ENCODE results near the gene RFTN1. TPM values are rescaled to one million over a fixed set of nuclear protein-coding genes. Genes with fewer than 3 reads are reported as not detected.

RFTN1 gene
- total RNA-seq, 1 donor from 2014 or later: 53.4 TPM

DNA sequence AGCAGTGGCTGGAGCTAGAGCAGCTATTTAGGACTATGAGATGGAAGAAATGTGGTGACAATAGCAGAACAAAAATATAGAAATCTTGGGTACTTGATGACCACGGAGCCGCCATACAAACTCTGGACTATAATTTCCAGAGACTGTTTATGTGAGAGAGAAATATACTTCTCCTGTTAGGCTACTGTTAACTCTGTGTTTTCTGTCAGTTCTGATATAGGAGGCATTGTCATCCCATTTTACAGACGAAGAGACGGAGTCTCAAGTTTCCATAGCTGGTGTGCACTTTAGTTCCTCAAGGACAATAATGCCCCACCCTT lies 22.8 kb upstream of the RFTN1 start:
- Mint-ChIP-seq H3K4me1 (ENCODE audit: low read depth) (peaks cover 11% of the 10 kb centered on the region), H3K4me3 (ENCODE audit: unreplicated experiment) (peak overlapping the region; percentile 73), H3K9me3 (ENCODE audit: low read depth) (peaks cover 3% of the 10 kb centered on the region), H3K27me3 (ENCODE audit: low read depth) (peaks cover 11% of the 10 kb centered on the region), H3K27ac (ENCODE audit: unreplicated experiment) (peak overlapping the region; percentile 82), H3K36me3 (ENCODE audit: low read depth) (no peaks in the 10 kb centered on the region)
- TF ChIP-seq, protein P1, sequence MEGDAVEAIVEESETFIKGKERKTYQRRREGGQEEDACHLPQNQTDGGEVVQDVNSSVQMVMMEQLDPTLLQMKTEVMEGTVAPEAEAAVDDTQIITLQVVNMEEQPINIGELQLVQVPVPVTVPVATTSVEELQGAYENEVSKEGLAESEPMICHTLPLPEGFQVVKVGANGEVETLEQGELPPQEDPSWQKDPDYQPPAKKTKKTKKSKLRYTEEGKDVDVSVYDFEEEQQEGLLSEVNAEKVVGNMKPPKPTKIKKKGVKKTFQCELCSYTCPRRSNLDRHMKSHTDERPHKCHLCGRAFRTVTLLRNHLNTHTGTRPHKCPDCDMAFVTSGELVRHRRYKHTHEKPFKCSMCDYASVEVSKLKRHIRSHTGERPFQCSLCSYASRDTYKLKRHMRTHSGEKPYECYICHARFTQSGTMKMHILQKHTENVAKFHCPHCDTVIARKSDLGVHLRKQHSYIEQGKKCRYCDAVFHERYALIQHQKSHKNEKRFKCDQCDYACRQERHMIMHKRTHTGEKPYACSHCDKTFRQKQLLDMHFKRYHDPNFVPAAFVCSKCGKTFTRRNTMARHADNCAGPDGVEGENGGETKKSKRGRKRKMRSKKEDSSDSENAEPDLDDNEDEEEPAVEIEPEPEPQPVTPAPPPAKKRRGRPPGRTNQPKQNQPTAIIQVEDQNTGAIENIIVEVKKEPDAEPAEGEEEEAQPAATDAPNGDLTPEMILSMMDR (IDR thresholded peaks at IDR 0.05): no peak
- no peak for DNase-seq (ENCODE audit: low spot score)

DNA sequence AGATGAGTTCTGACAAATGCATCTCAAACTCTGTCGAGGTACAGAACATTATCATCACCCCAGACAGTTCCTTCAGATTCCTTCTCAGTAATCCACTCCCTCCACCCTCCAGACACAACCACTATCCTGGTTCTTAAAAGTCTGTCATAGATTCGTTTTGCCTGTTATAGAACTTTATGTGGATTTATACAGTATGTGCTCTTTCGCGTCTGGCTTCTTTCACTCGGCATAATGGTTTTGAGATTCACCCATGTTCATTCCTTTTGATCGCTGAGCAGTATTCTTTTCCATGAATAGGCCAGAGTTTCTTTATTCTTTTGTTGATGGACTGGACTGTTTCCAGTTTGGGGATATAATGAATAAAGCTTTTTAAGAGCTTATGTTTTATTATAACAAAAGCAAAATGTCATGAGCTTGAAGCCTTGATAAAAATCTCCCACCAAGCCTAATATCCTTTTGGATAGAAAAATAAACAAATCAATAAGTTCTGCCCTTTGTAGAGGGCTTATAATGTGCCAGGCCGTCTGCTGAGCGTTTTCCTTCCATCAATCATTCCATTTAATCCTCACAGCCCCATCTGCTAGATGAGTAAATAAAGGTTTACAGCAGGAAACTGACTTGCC lies 21.3 kb upstream of the RFTN1 start:
- H3K27ac Mint-ChIP-seq (ENCODE audit: unreplicated experiment): no peak overlapping the region
- no peak overlapping the region for H3K4me3 Mint-ChIP-seq (ENCODE audit: unreplicated experiment)
- H3K4me1 Mint-ChIP-seq (ENCODE audit: low read depth): peaks cover 11% of the 10 kb centered on the region
- peaks cover 7% of the 10 kb centered on the region for H3K27me3 Mint-ChIP-seq (ENCODE audit: low read depth)
- H3K9me3 Mint-ChIP-seq (ENCODE audit: low read depth): peaks cover 3% of the 10 kb centered on the region
- no peaks in the 10 kb centered on the region for H3K36me3 Mint-ChIP-seq (ENCODE audit: low read depth)
- TF ChIP-seq, protein P1 (IDR thresholded peaks at IDR 0.05): no peak
- no peak for DNase-seq (ENCODE audit: low spot score)

DNA sequence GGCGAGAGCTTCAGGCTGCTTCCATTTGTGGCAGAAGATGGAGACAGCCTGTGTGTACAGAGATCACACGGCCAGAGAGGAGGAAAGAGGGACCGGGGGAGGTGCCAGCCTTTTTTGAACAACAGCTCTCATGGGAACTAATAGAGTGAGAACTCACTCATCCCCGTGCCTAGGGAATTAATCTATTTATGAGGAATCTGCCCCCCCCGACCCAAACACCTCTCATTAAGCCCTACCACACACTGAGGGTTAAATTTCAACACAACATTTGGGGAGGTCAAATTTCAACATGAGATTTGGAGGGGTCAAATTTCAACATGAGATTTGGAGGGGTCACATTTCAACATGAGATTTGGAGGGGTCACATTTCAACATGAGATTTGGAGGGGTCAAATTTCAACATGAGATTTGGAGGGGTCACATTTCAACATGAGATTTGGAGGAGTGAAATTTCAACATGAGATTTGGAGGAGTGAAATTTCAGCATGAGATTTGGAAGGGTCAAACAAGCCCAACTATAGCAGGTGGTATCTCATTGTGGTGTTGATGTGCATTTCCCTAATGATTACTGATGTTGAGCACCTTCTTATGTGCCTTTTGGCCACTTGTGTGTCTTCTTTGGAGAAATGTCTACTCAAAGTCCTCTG lies 20.6 kb upstream of the RFTN1 start:
- no peaks in the 10 kb centered on the region for H3K36me3 Mint-ChIP-seq (ENCODE audit: low read depth)
- H3K27me3 Mint-ChIP-seq (ENCODE audit: low read depth): peaks cover 7% of the 10 kb centered on the region
- H3K4me3 Mint-ChIP-seq (ENCODE audit: unreplicated experiment): no peak overlapping the region
- no peak for DNase-seq (ENCODE audit: low spot score)
- TF ChIP-seq, protein P1 (IDR thresholded peaks at IDR 0.05): no peak
- peaks cover 3% of the 10 kb centered on the region for H3K9me3 Mint-ChIP-seq (ENCODE audit: low read depth)
- peaks cover 12% of the 10 kb centered on the region for H3K4me1 Mint-ChIP-seq (ENCODE audit: low read depth)
- H3K27ac Mint-ChIP-seq (ENCODE audit: unreplicated experiment): no peak overlapping the region

DNA sequence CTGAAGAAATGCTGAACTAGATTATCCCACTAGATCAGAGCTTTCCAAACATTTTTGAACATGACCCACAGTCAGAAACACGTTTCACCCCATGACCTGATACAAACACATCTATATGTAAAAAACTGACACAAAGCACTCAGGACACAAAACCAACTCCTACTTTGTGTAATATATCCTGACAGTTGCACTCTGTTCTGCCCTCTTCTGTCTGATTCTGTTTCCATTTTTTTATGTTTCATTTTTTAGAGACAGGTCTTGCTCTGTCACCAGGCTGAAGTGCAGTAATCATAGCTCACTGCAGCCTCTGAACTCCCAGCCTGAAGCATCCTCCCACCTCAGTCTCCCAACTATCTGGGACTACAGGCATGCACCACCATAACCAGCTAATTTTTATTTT lies 15.8 kb upstream of the RFTN1 start:
- no peak for DNase-seq (ENCODE audit: low spot score)
- H3K4me3 Mint-ChIP-seq (ENCODE audit: unreplicated experiment): no peak overlapping the region

DNA sequence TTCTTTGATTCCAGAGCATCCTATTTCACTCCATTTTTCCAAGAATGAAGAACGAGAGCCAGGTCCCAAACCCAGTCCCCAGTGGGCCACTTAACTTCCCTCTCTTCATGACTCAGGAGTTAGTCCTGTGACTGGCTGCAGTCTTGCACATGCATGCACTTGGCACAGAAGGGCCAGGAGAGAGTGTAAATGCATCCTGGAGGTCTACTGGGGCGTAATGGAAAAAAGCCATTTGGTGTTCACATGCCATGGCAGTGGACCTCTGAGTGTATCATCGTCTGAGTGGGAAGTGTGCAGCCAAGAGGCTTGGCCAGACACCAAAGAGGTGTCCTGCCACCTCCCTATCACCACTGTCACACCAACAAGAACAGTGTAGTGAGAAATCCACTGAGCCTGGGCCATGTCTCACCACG lies 15.1 kb upstream of the RFTN1 start:
- Mint-ChIP-seq H3K36me3 (ENCODE audit: low read depth) (peaks cover 1% of the 10 kb centered on the region), H3K27ac (ENCODE audit: unreplicated experiment) (peak overlapping the region; percentile 29), H3K9me3 (ENCODE audit: low read depth) (peaks cover 4% of the 10 kb centered on the region), H3K4me3 (ENCODE audit: unreplicated experiment) (no peak overlapping the region), H3K4me1 (ENCODE audit: low read depth) (peaks cover 10% of the 10 kb centered on the region), H3K27me3 (ENCODE audit: low read depth) (no peaks in the 10 kb centered on the region)
- TF ChIP-seq, protein P1 (IDR thresholded peaks at IDR 0.05): no peak
- DNase-seq (ENCODE audit: low spot score): no peak

More for the DNA sequence above, 15.8 kb upstream of the RFTN1 start:
- TF ChIP-seq, protein P1 (IDR thresholded peaks at IDR 0.05): peak; percentile 70
- H3K27me3 Mint-ChIP-seq (ENCODE audit: low read depth): no peaks in the 10 kb centered on the region
- H3K27ac Mint-ChIP-seq (ENCODE audit: unreplicated experiment): no peak overlapping the region
- H3K9me3 Mint-ChIP-seq (ENCODE audit: low read depth): peaks cover 4% of the 10 kb centered on the region
- peaks cover 9% of the 10 kb centered on the region for H3K4me1 Mint-ChIP-seq (ENCODE audit: low read depth)
- H3K36me3 Mint-ChIP-seq (ENCODE audit: low read depth): peaks cover 1% of the 10 kb centered on the region
